Hypothalamus (tissue), 51 donors: ENCODE data around the gene FLT1.
A peak's percentile ranks its signal among the peaks of the same experiment; 100 is the strongest.

ENCODE experiments used
- DNase-seq, 51 donors: peaks; one replicate each; lab custom pipeline; 2025; lab: John Stamatoyannopoulos, UW

Gene FLT1

GRCh38 chr13:28327373-28328270, 167.3 kb downstream of the FLT1 start:
- no peak for DNase-seq

- no peak for DNase-seq
Observed at GRCh38 chr13:28326056-28326455, 168.9 kb downstream of the FLT1 start.

GRCh38 chr13:28325022-28325421, 169.9 kb downstream of the FLT1 start:
- DNase-seq: no peak

GRCh38 chr13:28324181-28324789, 170.6 kb downstream of the FLT1 start:
- peak in 28 of 51 donors; percentile 0 to 42 (median 8) for DNase-seq

- DNase-seq: no peak
Observed at GRCh38 chr13:28322256-28322905, 172.5 kb downstream of the FLT1 start.

GRCh38 chr13:28321756-28322155, 173.2 kb downstream of the FLT1 start:
- DNase-seq: no peak

- DNase-seq: no peak
Observed at GRCh38 chr13:28320884-28321574, 173.9 kb downstream of the FLT1 start.

GRCh38 chr13:28320209-28320608, 174.7 kb downstream of the FLT1 start:
- DNase-seq: no peak

GRCh38 chr13:28319528-28319927, 175.4 kb downstream of the FLT1 start:
- no peak for DNase-seq

- no peak for DNase-seq
Observed at GRCh38 chr13:28318496-28318895, 176.4 kb downstream of the FLT1 start.

GRCh38 chr13:28316836-28317235, 178.1 kb downstream of the FLT1 start:
- DNase-seq: no peak

GRCh38 chr13:28316129-28316528, 178.8 kb downstream of the FLT1 start:
- DNase-seq: no peak

GRCh38 chr13:28314879-28315278, 180.0 kb downstream of the FLT1 start:
- no peak for DNase-seq

- no peak for DNase-seq
Observed at GRCh38 chr13:28313579-28313978, 181.3 kb downstream of the FLT1 start.

GRCh38 chr13:28306325-28306724, 188.6 kb downstream of the FLT1 start:
- DNase-seq: no peak

- DNase-seq: no peak
Observed at GRCh38 chr13:28301839-28302238, 193.1 kb downstream of the FLT1 start.

GRCh38 chr13:28299916-28300315, 195.0 kb downstream of the FLT1 start:
- DNase-seq: no peak

GRCh38 chr13:28297341-28297740, 197.6 kb downstream of the FLT1 start:
- no peak for DNase-seq

- DNase-seq: no peak
Observed at GRCh38 chr13:28286263-28286662, 208.7 kb downstream of the FLT1 start.

- DNase-seq: no peak
Observed at GRCh38 chr13:28283600-28283999, 211.3 kb downstream of the FLT1 start.

GRCh38 chr13:28282451-28282850, 212.5 kb downstream of the FLT1 start:
- DNase-seq: no peak
